Mesodermal cell (in vitro differentiated cells): Measurements from ENCODE around the gene MBLAC2.
A peak's percentile ranks its signal among the peaks of the same experiment; 100 is the strongest.

ENCODE experiments used
- H3K27ac ChIP-seq: 2 replicates; pipeline ENCODE4 v1.7.0; 2013; ENCODE audit warnings: mild to moderate bottlenecking, low read depth, low read length, moderate library complexity; ENCODE audit not compliant: severe bottlenecking
- H3K36me3 ChIP-seq: 2 replicates; pipeline ENCODE4 v1.7.1; 2013; ENCODE audit warnings: mild to moderate bottlenecking, low read length, moderate library complexity; ENCODE audit not compliant: control insufficient read depth, insufficient read depth
- H3K4me1 ChIP-seq: one replicate; pipeline ENCODE4 v1.7.1; 2013; ENCODE audit warnings: mild to moderate bottlenecking, low read length; ENCODE audit not compliant: insufficient read depth, control insufficient read depth, poor library complexity, severe bottlenecking
- H3K4me3 ChIP-seq: 2 replicates; pipeline ENCODE4 v1.7.0; 2013; ENCODE audit warnings: low read length, control low read depth, mild to moderate bottlenecking; ENCODE audit not compliant: insufficient read depth, poor library complexity, severe bottlenecking; ENCODE audit errors: extremely low read depth
- H3K9me3 ChIP-seq: 2 replicates; pipeline ENCODE4 v1.7.1; 2013; ENCODE audit warnings: mild to moderate bottlenecking, low read length, moderate library complexity; ENCODE audit not compliant: control insufficient read depth
- WGBS, 2 experiments: methylation state at CpG; one replicate each; pipeline ENCODE4 v1.1.5; 2013; ENCODE audit warnings: missing lambda C conversion rate in 2 of 2; ENCODE audit not compliant: insufficient coverage in 2 of 2; 5-methylcytosine and 5-hydroxymethylcytosine counted together

MBLAC2 gene

DNA sequence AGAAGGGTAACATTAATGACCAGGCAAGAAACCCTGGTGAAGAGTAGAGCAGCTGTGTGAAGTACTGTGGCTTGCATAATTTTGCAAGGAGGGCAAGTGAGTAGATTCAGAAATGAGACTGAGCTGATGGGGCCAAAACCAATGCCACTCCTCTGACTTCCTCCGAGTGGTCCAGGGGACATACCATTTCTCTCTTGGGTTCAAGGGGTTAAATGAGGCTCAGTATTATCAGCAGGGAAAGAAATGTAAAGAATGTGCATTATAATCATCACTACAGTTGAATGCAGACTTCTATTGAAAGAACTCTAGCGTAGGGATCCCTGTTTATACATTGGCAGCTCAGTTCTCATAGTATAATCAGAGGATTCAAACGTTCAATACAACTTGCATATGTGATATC lies 10.0 kb upstream of the MBLAC2 start:
- Histone ChIP-seq H3K27ac (no peak overlapping the region), H3K4me3 (no peak overlapping the region), H3K36me3 (no peaks in the 10 kb centered on the region), H3K4me1 (no peaks in the 10 kb centered on the region), H3K9me3 (no peaks in the 10 kb centered on the region)
- 100% methylated on average over 1 to 2 of the region's 3 CpGs for WGBS, 2 experiments

DNA sequence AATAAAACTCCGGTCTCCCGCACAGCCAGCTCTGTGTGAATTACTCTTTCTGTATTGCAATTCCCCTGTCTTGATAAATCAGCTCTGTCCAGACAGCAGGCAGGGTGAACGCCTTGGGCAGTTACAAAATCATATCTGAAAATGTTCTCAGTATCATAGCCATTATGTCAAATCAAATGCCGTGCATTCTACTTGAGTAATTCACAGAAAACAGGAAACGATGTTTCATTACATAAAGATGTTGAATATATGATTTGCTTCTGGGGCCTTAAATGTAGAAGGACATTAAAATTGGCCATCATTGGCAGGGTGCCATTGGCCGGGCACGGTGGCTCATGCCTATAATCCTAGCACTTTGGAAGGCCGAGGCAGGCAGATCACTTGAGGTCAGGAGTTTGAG lies 8.6 kb upstream of the MBLAC2 start:
- no peak overlapping the region for H3K4me3 ChIP-seq
- H3K4me1 ChIP-seq = no peaks in the 10 kb centered on the region
- no peaks in the 10 kb centered on the region for H3K9me3 ChIP-seq
- no peak overlapping the region for H3K27ac ChIP-seq
- 90 to 96% methylated on average over 5 to 8 of the region's 8 CpGs for WGBS, 2 experiments
- no peaks in the 10 kb centered on the region for H3K36me3 ChIP-seq

- H3K4me1 ChIP-seq = no peaks in the 10 kb centered on the region
- 100% methylated on average over 1 of the region's 1 CpG; no CpG with 5 or more reads in 1 of the 2 experiments for WGBS, 2 experiments
These were observed 6.1 kb upstream of the MBLAC2 start for GRCh38 chr5:90480699-90481098.

GRCh38 chr5:90479611-90480385 lies 5.2 kb upstream of the MBLAC2 start:
- no peak overlapping the region for H3K4me3 ChIP-seq
- no peaks in the 10 kb centered on the region for H3K4me1 ChIP-seq
- no peaks in the 10 kb centered on the region for H3K36me3 ChIP-seq
- no peak overlapping the region for H3K27ac ChIP-seq
- H3K9me3 ChIP-seq = no peaks in the 10 kb centered on the region

More at GRCh38 chr5:90480699-90481098, 6.1 kb upstream of the MBLAC2 start:
- Histone ChIP-seq H3K27ac (no peak overlapping the region), H3K4me3 (no peak overlapping the region), H3K9me3 (no peaks in the 10 kb centered on the region), H3K36me3 (no peaks in the 10 kb centered on the region)

DNA sequence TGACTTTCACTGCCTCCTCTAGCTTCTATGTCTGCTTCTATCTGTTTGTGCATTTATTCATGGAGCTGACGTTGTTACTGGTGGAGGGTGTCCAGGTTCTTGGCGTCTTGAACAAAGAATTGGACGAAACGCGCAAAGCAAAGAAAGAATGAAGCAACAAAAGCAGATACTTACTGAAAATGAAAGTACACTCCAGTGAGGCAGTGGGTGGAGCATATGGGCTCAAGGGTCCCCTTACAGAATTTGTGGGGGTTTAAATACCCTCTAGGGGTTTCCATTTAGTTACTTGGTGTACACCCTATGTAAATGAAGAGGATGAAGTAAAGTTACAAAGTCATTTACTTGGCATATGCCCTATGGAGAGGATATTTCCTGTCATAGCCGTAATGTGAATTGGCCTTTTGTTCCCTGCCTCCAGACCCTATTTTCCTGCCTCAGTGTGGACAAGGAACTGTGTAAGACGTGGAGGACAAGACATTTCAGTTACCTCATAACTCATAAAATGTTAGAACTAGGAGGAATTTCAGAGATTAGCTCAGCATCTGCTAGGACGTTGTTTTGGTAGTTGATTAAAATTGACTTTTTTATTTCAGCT lies 3.1 kb upstream of the MBLAC2 start:
- WGBS, 2 experiments = 91 to 95% methylated on average over 4 to 6 of the region's 8 CpGs

DNA sequence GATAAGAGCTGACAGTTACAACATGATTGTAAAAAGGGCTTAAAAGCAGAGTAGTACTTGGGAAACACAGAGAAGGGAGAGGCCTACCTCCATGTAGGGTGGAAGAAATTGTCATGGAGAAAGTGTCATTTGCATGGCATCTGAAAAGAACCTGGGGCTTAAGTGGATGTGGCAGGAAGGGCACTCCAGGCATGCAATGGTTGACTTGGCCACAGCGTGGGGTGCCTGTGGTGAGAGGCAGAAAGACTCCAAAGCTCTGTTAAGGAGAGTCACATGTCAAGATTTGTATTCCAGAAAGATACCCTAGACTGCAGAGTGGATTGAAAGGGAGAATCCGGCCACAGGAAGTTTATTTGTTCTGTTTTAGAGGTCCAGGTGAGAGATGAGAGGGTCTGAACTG lies 2.5 kb upstream of the MBLAC2 start:
- H3K27ac ChIP-seq = no peak overlapping the region
- WGBS, 2 experiments = 21 to 32% methylated on average over 2 of the region's 2 CpGs
- no peak overlapping the region for H3K4me3 ChIP-seq
- no peaks in the 10 kb centered on the region for H3K9me3 ChIP-seq
- H3K4me1 ChIP-seq = no peaks in the 10 kb centered on the region
- no peaks in the 10 kb centered on the region for H3K36me3 ChIP-seq

More for the DNA sequence above, 3.1 kb upstream of the MBLAC2 start:
- H3K4me1 ChIP-seq = no peaks in the 10 kb centered on the region
- H3K4me3 ChIP-seq = no peak overlapping the region
- no peaks in the 10 kb centered on the region for H3K9me3 ChIP-seq
- H3K27ac ChIP-seq = no peak overlapping the region
- H3K36me3 ChIP-seq = no peaks in the 10 kb centered on the region

GRCh38 chr5:90476391-90476790 lies 1.8 kb upstream of the MBLAC2 start:
- no peaks in the 10 kb centered on the region for H3K9me3 ChIP-seq
- WGBS, 2 experiments = 50 to 67% methylated on average over 1 of the region's 3 CpGs
- H3K36me3 ChIP-seq = no peaks in the 10 kb centered on the region
- H3K4me1 ChIP-seq = no peaks in the 10 kb centered on the region
- H3K27ac ChIP-seq = no peak overlapping the region
- H3K4me3 ChIP-seq = no peak overlapping the region

- WGBS, 2 experiments = 18 to 35% methylated on average over 8 to 12 of the region's 17 CpGs
- no peaks in the 10 kb centered on the region for H3K9me3 ChIP-seq
- H3K27ac ChIP-seq = no peak overlapping the region
- no peaks in the 10 kb centered on the region for H3K4me1 ChIP-seq
- H3K36me3 ChIP-seq = no peaks in the 10 kb centered on the region
- H3K4me3 ChIP-seq = peak overlapping the region; percentile 81
These were observed 937 bp upstream of the MBLAC2 start for GRCh38 chr5:90475436-90475980.

- 1% methylated on average over 49 to 53 of the region's 56 CpGs for WGBS, 2 experiments
- Histone ChIP-seq H3K27ac (peak overlapping the region; percentile 62), H3K9me3 (no peaks in the 10 kb centered on the region), H3K4me1 (no peaks in the 10 kb centered on the region), H3K36me3 (no peaks in the 10 kb centered on the region), H3K4me3 (peak overlapping the region; percentile 81)
These were observed 956 bp downstream of the MBLAC2 start for GRCh38 chr5:90473396-90474234.

GRCh38 chr5:90472783-90473395 lies 1.7 kb downstream of the MBLAC2 start:
- H3K27ac ChIP-seq = no peak overlapping the region
- WGBS, 2 experiments = 48 to 52% methylated on average over 8 to 9 of the region's 9 CpGs
- no peaks in the 10 kb centered on the region for H3K9me3 ChIP-seq
- H3K4me3 ChIP-seq = peak overlapping the region; percentile 81
- no peaks in the 10 kb centered on the region for H3K36me3 ChIP-seq
- no peaks in the 10 kb centered on the region for H3K4me1 ChIP-seq
